GM23338 (cell line): ENCODE measurements around the gene GP9. TPM values are rescaled to one million over a fixed set of nuclear protein-coding genes. Genes with fewer than 3 reads are reported as not detected.

Experiments
- ATAC-seq: fragments of 200-7000 bp; cut with Tn5 transposase; 3 replicates; pipeline ENCODE4 v1.9.1; 2020
- DNase-seq: peaks from one replicate; pipeline ENCODE4 v3.0.0-alpha.2; 2015; ENCODE audit warnings: low spot score
- H2AFZ ChIP-seq: fragments of 200-600 bp; sonication (generic); 2 replicates; pipeline ENCODE4 v1.8.0; 2016; ENCODE audit warnings: antibody characterized with exemption, mild to moderate bottlenecking, moderate library complexity
- H3F3A ChIP-seq: fragments of 200-600 bp; sonication (generic); replicated peaks from 2 replicates; pipeline ENCODE4 v1.8.0; 2017; ENCODE audit warnings: antibody characterized with exemption, mixed run types, low read depth
- H3K27ac ChIP-seq: fragments of 200-600 bp; sonication (generic); 2 replicates; pipeline ENCODE4 v1.6.1; 2016; ENCODE audit warnings: low read depth
- H3K27me3 ChIP-seq: fragments of 200-600 bp; sonication (generic); 2 replicates; pipeline ENCODE4 v1.8.0; 2016; ENCODE audit warnings: mild to moderate bottlenecking, mixed run types, moderate library complexity; ENCODE audit not compliant: insufficient read depth
- H3K36me3 ChIP-seq: fragments of 200-600 bp; sonication (generic); 2 replicates; pipeline ENCODE4 v1.8.0; 2016; ENCODE audit warnings: mild to moderate bottlenecking; ENCODE audit not compliant: insufficient read depth
- H3K4me1 ChIP-seq: fragments of 200-600 bp; sonication (generic); 2 replicates; pipeline ENCODE4 v1.8.0; 2016; ENCODE audit warnings: mild to moderate bottlenecking, moderate library complexity; ENCODE audit not compliant: insufficient read depth
- H3K4me2 ChIP-seq: fragments of 200-600 bp; sonication (generic); 2 replicates; pipeline ENCODE4 v1.7.1; 2017; ENCODE audit warnings: mixed run types
- H3K4me3 ChIP-seq: fragments of 200-600 bp; sonication (generic); 2 replicates; pipeline ENCODE4 v1.6.1; 2016; ENCODE audit warnings: mixed run types
- H3K79me2 ChIP-seq: fragments of 200-600 bp; sonication (generic); replicated peaks from 2 replicates; pipeline ENCODE4 v1.8.0; 2017; ENCODE audit warnings: mild to moderate bottlenecking; ENCODE audit not compliant: insufficient read depth
- H3K9me2 ChIP-seq: fragments of 200-600 bp; sonication (generic); 2 replicates; pipeline ENCODE4 v1.8.0; 2017; ENCODE audit not compliant: insufficient read depth
- H4K20me1 ChIP-seq: fragments of 200-600 bp; sonication (generic); replicated peaks from 2 replicates; pipeline ENCODE4 v1.8.0; 2017; ENCODE audit warnings: mild to moderate bottlenecking; ENCODE audit not compliant: insufficient read depth
- H3K27ac Mint-ChIP-seq: 2 replicates; pipeline ENCODE4 v1.8.0; 2020; ENCODE audit warnings: inconsistent platforms, mild to moderate bottlenecking, moderate library complexity, mixed read lengths
- H3K27me3 Mint-ChIP-seq: 3 replicates; pipeline ENCODE4 v1.8.0; 2022; ENCODE audit warnings: low read depth, mild to moderate bottlenecking, moderate library complexity, mixed read lengths, inconsistent platforms; ENCODE audit not compliant: insufficient read depth, poor library complexity
- H3K36me3 Mint-ChIP-seq: 3 replicates; pipeline ENCODE4 v1.8.0; 2021; ENCODE audit warnings: low read depth, mild to moderate bottlenecking, inconsistent platforms, moderate library complexity, mixed read lengths
- H3K4me1 Mint-ChIP-seq: 3 replicates; pipeline ENCODE4 v1.8.0; 2020; ENCODE audit warnings: mild to moderate bottlenecking, inconsistent platforms, mixed read lengths
- H3K4me3 Mint-ChIP-seq: 3 replicates; pipeline ENCODE4 v1.8.0; 2021; ENCODE audit warnings: moderate library complexity, mild to moderate bottlenecking, inconsistent platforms, mixed read lengths
- H3K9me3 Mint-ChIP-seq: 3 replicates; pipeline ENCODE4 v1.8.0; 2020; ENCODE audit warnings: moderate library complexity, mild to moderate bottlenecking, inconsistent platforms, mixed read lengths
- ETS1 ChIP-seq: IDR thresholded peaks from 2 replicates; pipeline ENCODE4 v1.6.1; 2016; ENCODE audit warnings: antibody characterized with exemption
- EZH2phosphoT487 ChIP-seq: fragments of 200-600 bp; sonication (generic); IDR thresholded peaks from one replicate; pipeline ENCODE4 v1.8.1; 2018; ENCODE audit warnings: antibody characterized with exemption; ENCODE audit not compliant: unreplicated experiment
- JUNB ChIP-seq: IDR thresholded peaks from one replicate; pipeline ENCODE4 v1.6.1; 2016; ENCODE audit warnings: antibody characterized with exemption; ENCODE audit not compliant: unreplicated experiment
- NANOG ChIP-seq: IDR thresholded peaks from 2 replicates; pipeline ENCODE4 v1.6.1; 2016; ENCODE audit warnings: antibody characterized with exemption, borderline replicate concordance
- STAT1 ChIP-seq: IDR thresholded peaks from one replicate; pipeline ENCODE4 v1.6.1; 2016; ENCODE audit warnings: antibody characterized with exemption; ENCODE audit not compliant: unreplicated experiment
- polyA plus RNA-seq: library from polyadenylated mRNA; unstranded; fragments of >200 nt; fragmentation: Nextera tagmentation; extraction: Ambion mirVana; gene quantifications from 2 replicates; pipeline ENCODE4 v1.2.1, GENCODE V29; 2016
- total RNA-seq: library from RNA; depleted of rRNA; stranded (reverse); fragments of >200 nt; shearing (Covaris generic); gene quantifications from 2 replicates; pipeline ENCODE4 v1.2.3, GENCODE V29; 2014
- TF ChIP-seq, protein P1 (sequence below): fragments of 250-450 bp; sonication (Bioruptor Pico); IDR thresholded peaks from 2 replicates; pipeline ENCODE4 v1.5.0; 2020; ENCODE audit warnings: mild to moderate bottlenecking, moderate library complexity

GP9 gene
- total and polyA plus RNA-seq, 2 experiments from 2014 or later = not detected

DNA sequence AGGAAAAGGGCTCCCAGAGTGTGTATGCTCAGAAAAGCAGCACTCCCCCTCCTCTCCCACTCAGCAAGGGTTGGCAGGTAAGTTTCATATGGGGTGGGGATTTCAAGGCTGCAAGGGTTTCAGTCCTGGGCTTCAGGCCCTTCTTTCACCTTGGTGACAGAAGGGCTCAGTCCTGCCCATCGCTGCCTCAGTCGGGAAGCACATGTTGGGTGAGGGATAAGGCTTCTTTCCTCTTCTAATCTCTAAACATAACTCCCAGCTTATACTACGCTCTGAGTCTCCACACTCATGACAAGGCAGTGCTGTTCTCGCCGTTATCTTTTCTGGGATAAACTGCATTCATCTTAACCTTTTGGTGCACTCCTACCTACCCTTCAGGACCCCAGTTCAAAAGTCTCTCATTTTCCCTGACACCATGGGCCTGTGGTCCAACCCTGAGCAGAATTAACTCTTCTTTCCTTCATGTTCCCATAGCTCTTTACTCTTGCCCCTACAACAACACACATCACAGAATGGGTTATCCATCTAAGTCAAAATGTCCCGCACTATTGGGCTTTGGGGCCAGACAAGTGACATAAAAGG lies 44.0 kb downstream of the GP9 start:
- peaks cover 10% of the 10 kb centered on the region for H3K36me3 Mint-ChIP-seq
- Histone ChIP-seq H3K27ac (no peak overlapping the region), H3K9me2 (no peaks in the 10 kb centered on the region), H3K79me2 (peaks cover 63% of the 10 kb centered on the region), H4K20me1 (peaks cover 22% of the 10 kb centered on the region), H3K27me3 (no peaks in the 10 kb centered on the region), H3K36me3 (no peaks in the 10 kb centered on the region), H2AFZ (no peak overlapping the region), H3K4me1 (no peaks in the 10 kb centered on the region), H3K4me2 (no peak overlapping the region), H3F3A (no peaks in the 10 kb centered on the region), H3K4me3 (no peak overlapping the region)
- no peak for DNase-seq
- H3K27me3 Mint-ChIP-seq = peaks cover 9% of the 10 kb centered on the region
- no peaks in the 10 kb centered on the region for H3K4me1 Mint-ChIP-seq
- no peak overlapping the region for H3K4me3 Mint-ChIP-seq
- TF ChIP-seq, protein P1, sequence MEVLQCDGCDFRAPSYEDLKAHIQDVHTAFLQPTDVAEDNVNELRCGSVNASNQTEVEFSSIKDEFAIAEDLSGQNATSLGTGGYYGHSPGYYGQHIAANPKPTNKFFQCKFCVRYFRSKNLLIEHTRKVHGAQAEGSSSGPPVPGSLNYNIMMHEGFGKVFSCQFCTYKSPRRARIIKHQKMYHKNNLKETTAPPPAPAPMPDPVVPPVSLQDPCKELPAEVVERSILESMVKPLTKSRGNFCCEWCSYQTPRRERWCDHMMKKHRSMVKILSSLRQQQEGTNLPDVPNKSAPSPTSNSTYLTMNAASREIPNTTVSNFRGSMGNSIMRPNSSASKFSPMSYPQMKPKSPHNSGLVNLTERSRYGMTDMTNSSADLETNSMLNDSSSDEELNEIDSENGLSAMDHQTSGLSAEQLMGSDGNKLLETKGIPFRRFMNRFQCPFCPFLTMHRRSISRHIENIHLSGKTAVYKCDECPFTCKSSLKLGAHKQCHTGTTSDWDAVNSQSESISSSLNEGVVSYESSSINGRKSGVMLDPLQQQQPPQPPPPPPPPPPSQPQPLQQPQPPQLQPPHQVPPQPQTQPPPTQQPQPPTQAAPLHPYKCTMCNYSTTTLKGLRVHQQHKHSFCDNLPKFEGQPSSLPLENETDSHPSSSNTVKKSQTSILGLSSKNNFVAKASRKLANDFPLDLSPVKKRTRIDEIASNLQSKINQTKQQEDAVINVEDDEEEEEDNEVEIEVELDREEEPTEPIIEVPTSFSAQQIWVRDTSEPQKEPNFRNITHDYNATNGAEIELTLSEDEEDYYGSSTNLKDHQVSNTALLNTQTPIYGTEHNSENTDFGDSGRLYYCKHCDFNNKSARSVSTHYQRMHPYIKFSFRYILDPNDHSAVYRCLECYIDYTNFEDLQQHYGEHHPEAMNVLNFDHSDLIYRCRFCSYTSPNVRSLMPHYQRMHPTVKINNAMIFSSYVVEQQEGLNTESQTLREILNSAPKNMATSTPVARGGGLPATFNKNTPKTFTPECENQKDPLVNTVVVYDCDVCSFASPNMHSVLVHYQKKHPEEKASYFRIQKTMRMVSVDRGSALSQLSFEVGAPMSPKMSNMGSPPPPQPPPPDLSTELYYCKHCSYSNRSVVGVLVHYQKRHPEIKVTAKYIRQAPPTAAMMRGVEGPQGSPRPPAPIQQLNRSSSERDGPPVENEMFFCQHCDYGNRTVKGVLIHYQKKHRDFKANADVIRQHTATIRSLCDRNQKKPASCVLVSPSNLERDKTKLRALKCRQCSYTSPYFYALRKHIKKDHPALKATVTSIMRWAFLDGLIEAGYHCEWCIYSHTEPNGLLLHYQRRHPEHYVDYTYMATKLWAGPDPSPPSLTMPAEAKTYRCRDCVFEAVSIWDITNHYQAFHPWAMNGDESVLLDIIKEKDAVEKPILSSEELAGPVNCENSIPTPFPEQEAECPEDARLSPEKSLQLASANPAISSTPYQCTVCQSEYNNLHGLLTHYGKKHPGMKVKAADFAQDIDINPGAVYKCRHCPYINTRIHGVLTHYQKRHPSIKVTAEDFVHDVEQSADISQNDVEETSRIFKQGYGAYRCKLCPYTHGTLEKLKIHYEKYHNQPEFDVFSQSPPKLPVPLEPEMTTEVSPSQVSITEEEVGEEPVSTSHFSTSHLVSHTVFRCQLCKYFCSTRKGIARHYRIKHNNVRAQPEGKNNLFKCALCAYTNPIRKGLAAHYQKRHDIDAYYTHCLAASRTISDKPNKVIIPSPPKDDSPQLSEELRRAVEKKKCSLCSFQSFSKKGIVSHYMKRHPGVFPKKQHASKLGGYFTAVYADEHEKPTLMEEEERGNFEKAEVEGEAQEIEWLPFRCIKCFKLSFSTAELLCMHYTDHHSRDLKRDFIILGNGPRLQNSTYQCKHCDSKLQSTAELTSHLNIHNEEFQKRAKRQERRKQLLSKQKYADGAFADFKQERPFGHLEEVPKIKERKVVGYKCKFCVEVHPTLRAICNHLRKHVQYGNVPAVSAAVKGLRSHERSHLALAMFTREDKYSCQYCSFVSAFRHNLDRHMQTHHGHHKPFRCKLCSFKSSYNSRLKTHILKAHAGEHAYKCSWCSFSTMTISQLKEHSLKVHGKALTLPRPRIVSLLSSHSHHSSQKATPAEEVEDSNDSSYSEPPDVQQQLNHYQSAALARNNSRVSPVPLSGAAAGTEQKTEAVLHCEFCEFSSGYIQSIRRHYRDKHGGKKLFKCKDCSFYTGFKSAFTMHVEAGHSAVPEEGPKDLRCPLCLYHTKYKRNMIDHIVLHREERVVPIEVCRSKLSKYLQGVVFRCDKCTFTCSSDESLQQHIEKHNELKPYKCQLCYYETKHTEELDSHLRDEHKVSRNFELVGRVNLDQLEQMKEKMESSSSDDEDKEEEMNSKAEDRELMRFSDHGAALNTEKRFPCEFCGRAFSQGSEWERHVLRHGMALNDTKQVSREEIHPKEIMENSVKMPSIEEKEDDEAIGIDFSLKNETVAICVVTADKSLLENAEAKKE = no peak
- TF ChIP-seq STAT1 (no peak), JUNB (no peak), NANOG (no peak), ETS1 (no peak), EZH2phosphoT487 (no peak)
- no peak overlapping the region for H3K27ac Mint-ChIP-seq
- no peaks in the 10 kb centered on the region for H3K9me3 Mint-ChIP-seq
- no peak for ATAC-seq
